Activated CD4-positive, alpha-beta T cell treated with anti-CD3 and anti-CD28 coated beads for 36 hours (primary cell): ENCODE data around the gene MYBPC2. TPM values are rescaled to one million over a fixed set of nuclear protein-coding genes. Genes with fewer than 3 reads are reported as not detected.

Experiments used
- ATAC-seq: fragments of 200-7000 bp; cut with Tn5 transposase; one replicate; pipeline ENCODE4 v1.10.0; 2021; ENCODE audit warnings: mild to moderate bottlenecking, moderate library complexity
- CTCF ChIA-PET: fragments of 350-600 bp; sonication (Branson Sonifier 250); formaldehyde crosslinking; loops from one replicate; lab custom pipeline; 2021; ENCODE audit warnings: antibody characterized with exemption; lab: Charles Lee
- POLR2A ChIA-PET: fragments of 350-600 bp; sonication (Branson Sonifier 250); formaldehyde crosslinking; loops from one replicate; lab custom pipeline; 2021; ENCODE audit warnings: antibody characterized with exemption, inconsistent platforms; lab: Charles Lee
- DNase-seq: peaks from one replicate; pipeline ENCODE4 v3.0.0-alpha.2; 2020
- H3K27ac Mint-ChIP-seq: one replicate; pipeline ENCODE4 v1.8.0; 2021; ENCODE audit warnings: mixed read lengths
- H3K27me3 Mint-ChIP-seq: one replicate; pipeline ENCODE4 v1.8.0; 2021; ENCODE audit warnings: mixed read lengths
- H3K36me3 Mint-ChIP-seq: one replicate; pipeline ENCODE4 v1.8.0; 2021; ENCODE audit warnings: low read depth, mixed read lengths
- H3K4me1 Mint-ChIP-seq: one replicate; pipeline ENCODE4 v1.8.0; 2021; ENCODE audit warnings: mixed read lengths
- H3K4me3 Mint-ChIP-seq: one replicate; pipeline ENCODE4 v1.8.0; 2021; ENCODE audit warnings: mild to moderate bottlenecking, moderate library complexity, mixed read lengths
- H3K9me3 Mint-ChIP-seq: one replicate; pipeline ENCODE4 v1.8.0; 2021; ENCODE audit warnings: low read depth, mixed read lengths
- intact Hi-C, 2 experiments: fragments of 100-400 bp; cut with DNase I in 1 of 2; cut with micrococcal nuclease in 1 of 2; formaldehyde crosslinking; loops; one replicate each; pipeline versions ENCODE4 v1.14.2 to v1.15.1; 2022 to 2024; cut with DNase I, micrococcal nuclease
- total RNA-seq, 2 experiments: library from RNA; stranded (reverse); gene quantifications; one replicate each; pipeline ENCODE4 v1.2.3, GENCODE V29; 2021

Gene MYBPC2
- total RNA-seq, 2 experiments from 2014 or later: 0.14 to 0.30 TPM

GRCh38 chr19:50413096-50413495, 19.6 kb upstream of the MYBPC2 start:
- Mint-ChIP-seq H3K4me3 (no peak overlapping the region), H3K27me3 (no peaks in the 10 kb centered on the region), H3K36me3 (peaks cover 40% of the 10 kb centered on the region), H3K27ac (no peak overlapping the region), H3K9me3 (no peaks in the 10 kb centered on the region), H3K4me1 (no peaks in the 10 kb centered on the region)
- DNase-seq (no peak), ATAC-seq (no peak)
- ChIA-PET CTCF (no interaction called here), POLR2A (no interaction called here)
- intact Hi-C loops: no loop called here

- POLR2A ChIA-PET: interaction anchor here (0.6 kb wide), 1 partner anchor 75 kb away, joined by 3 read pairs; no protein-coding TSS in a partner anchor
Measured at GRCh38 chr19:50413531-50413930, 19.2 kb upstream of the MYBPC2 start.

GRCh38 chr19:50414864-50415660, 17.6 kb upstream of the MYBPC2 start:
- peaks cover 9% of the 10 kb centered on the region for H3K4me1 Mint-ChIP-seq
- peaks cover 8% of the 10 kb centered on the region for H3K27me3 Mint-ChIP-seq
- no peaks in the 10 kb centered on the region for H3K9me3 Mint-ChIP-seq
- no peak overlapping the region for H3K27ac Mint-ChIP-seq
- CTCF ChIA-PET: interaction anchor here (0.6 to 1.3 kb wide), 6 partner anchors 12 to 131 kb away, joined by 3 to 11 read pairs (median 4); partner anchors contain the start of gene POLD1
- peak; percentile 87 for DNase-seq
- ATAC-seq: peak; percentile 83
- POLR2A ChIA-PET: no interaction called here
- peaks cover 38% of the 10 kb centered on the region for H3K36me3 Mint-ChIP-seq
- intact Hi-C loops: loop anchor here (1.0 to 2.0 kb wide), 3 partner anchors 46 to 58 kb away; no protein-coding TSS in a partner anchor
- H3K4me3 Mint-ChIP-seq: no peak overlapping the region

More at GRCh38 chr19:50413531-50413930, 19.2 kb upstream of the MYBPC2 start:
- no peak for DNase-seq
- Mint-ChIP-seq H3K36me3 (peaks cover 43% of the 10 kb centered on the region), H3K4me1 (no peaks in the 10 kb centered on the region), H3K27ac (no peak overlapping the region), H3K9me3 (no peaks in the 10 kb centered on the region), H3K4me3 (no peak overlapping the region), H3K27me3 (no peaks in the 10 kb centered on the region)
- CTCF ChIA-PET: interaction anchor here (0.6 kb wide), 2 partner anchors 40 to 51 kb away, joined by 3 to 4 read pairs; no protein-coding TSS in a partner anchor
- ATAC-seq: no peak
- intact Hi-C loops: no loop called here

- intact Hi-C loops: loop anchor here in 1 of 2 experiments (2.0 kb wide), 1 partner anchor 47 kb away; no protein-coding TSS in a partner anchor
- peaks cover 32% of the 10 kb centered on the region for H3K36me3 Mint-ChIP-seq
- H3K9me3 Mint-ChIP-seq: no peaks in the 10 kb centered on the region
- peaks cover 13% of the 10 kb centered on the region for H3K27me3 Mint-ChIP-seq
- H3K4me3 Mint-ChIP-seq: no peak overlapping the region
- CTCF ChIA-PET: interaction anchor here (0.6 to 1.3 kb wide), 5 partner anchors 30 to 130 kb away, joined by 3 to 11 read pairs (median 4); partner anchors contain the start of gene POLD1
- no peak overlapping the region for H3K27ac Mint-ChIP-seq
- H3K4me1 Mint-ChIP-seq: peaks cover 12% of the 10 kb centered on the region
- no peak for DNase-seq
- POLR2A ChIA-PET: no interaction called here
- ATAC-seq: no peak
Measured at GRCh38 chr19:50415661-50416033, 17.0 kb upstream of the MYBPC2 start.

GRCh38 chr19:50416034-50416977, 16.4 kb upstream of the MYBPC2 start:
- intact Hi-C loops: no loop called here
- Mint-ChIP-seq H3K9me3 (no peaks in the 10 kb centered on the region), H3K27ac (no peak overlapping the region), H3K4me3 (no peak overlapping the region), H3K36me3 (peaks cover 28% of the 10 kb centered on the region), H3K27me3 (peaks cover 17% of the 10 kb centered on the region), H3K4me1 (peaks cover 12% of the 10 kb centered on the region)
- DNase-seq (no peak), ATAC-seq (no peak)
- ChIA-PET POLR2A (no interaction called here), CTCF (interaction anchor here (0.9 kb wide), 1 partner anchor 29 kb away, joined by 3 read pairs; no protein-coding TSS in a partner anchor)

- H3K9me3 Mint-ChIP-seq: no peaks in the 10 kb centered on the region
- intact Hi-C loops: no loop called here
- CTCF ChIA-PET: interaction anchor here (0.7 kb wide), 1 partner anchor 101 kb away, joined by 3 read pairs; no protein-coding TSS in a partner anchor
- no peak overlapping the region for H3K4me3 Mint-ChIP-seq
- ATAC-seq (no peak), DNase-seq (no peak)
- peaks cover 20% of the 10 kb centered on the region for H3K36me3 Mint-ChIP-seq
- no peak overlapping the region for H3K27ac Mint-ChIP-seq
- H3K4me1 Mint-ChIP-seq: peaks cover 12% of the 10 kb centered on the region
- H3K27me3 Mint-ChIP-seq: peaks cover 19% of the 10 kb centered on the region
- POLR2A ChIA-PET: no interaction called here
Measured at GRCh38 chr19:50417111-50418081, 15.3 kb upstream of the MYBPC2 start.

GRCh38 chr19:50418176-50419021, 14.3 kb upstream of the MYBPC2 start, which contains the start of gene SPIB:
Gene SPIB (plus strand): TSS chr19:50418938. CDS start chr19:50418963, 25 bp downstream.
- Mint-ChIP-seq H3K9me3 (no peaks in the 10 kb centered on the region), H3K4me1 (peaks cover 12% of the 10 kb centered on the region), H3K36me3 (peaks cover 12% of the 10 kb centered on the region), H3K27ac (no peak within 1 kb of the TSS), H3K4me3 (no peak within 1 kb of the TSS), H3K27me3 (peaks cover 19% of the 10 kb centered on the region)
- ATAC-seq (no peak), DNase-seq (no peak)
- POLR2A ChIA-PET: no interaction called here
- CTCF ChIA-PET: interaction anchor here (0.6 to 1.1 kb wide), 3 partner anchors 22 to 744 kb away, joined by 3 read pairs; no protein-coding TSS in a partner anchor
- intact Hi-C loops: no loop called here

GRCh38 chr19:50419022-50419579, 13.6 kb upstream of the MYBPC2 start:
- no peak overlapping the region for H3K4me3 Mint-ChIP-seq
- H3K27ac Mint-ChIP-seq: no peak overlapping the region
- DNase-seq: no peak
- ATAC-seq: no peak
- intact Hi-C loops: no loop called here
- ChIA-PET POLR2A (no interaction called here), CTCF (interaction anchor here (0.6 to 1.1 kb wide), 3 partner anchors 21 to 743 kb away, joined by 3 read pairs; no protein-coding TSS in a partner anchor)
- peaks cover 12% of the 10 kb centered on the region for H3K36me3 Mint-ChIP-seq
- peaks cover 12% of the 10 kb centered on the region for H3K4me1 Mint-ChIP-seq
- H3K9me3 Mint-ChIP-seq: no peaks in the 10 kb centered on the region
- H3K27me3 Mint-ChIP-seq: peaks cover 19% of the 10 kb centered on the region

GRCh38 chr19:50419580-50420035, 13.1 kb upstream of the MYBPC2 start:
- no peak for ATAC-seq
- no peaks in the 10 kb centered on the region for H3K9me3 Mint-ChIP-seq

More at GRCh38 chr19:50419580-50420035, 13.1 kb upstream of the MYBPC2 start:
- Mint-ChIP-seq H3K27me3 (peaks cover 19% of the 10 kb centered on the region), H3K4me1 (peaks cover 12% of the 10 kb centered on the region), H3K36me3 (peaks cover 8% of the 10 kb centered on the region), H3K27ac (no peak overlapping the region), H3K4me3 (no peak overlapping the region)
- ChIA-PET CTCF (interaction anchor here (1.1 kb wide), 1 partner anchor 183 kb away, joined by 3 read pairs; no protein-coding TSS in a partner anchor), POLR2A (no interaction called here)
- no peak for DNase-seq
- intact Hi-C loops: no loop called here
